Measurements from ENCODE around the gene ADGRF3.

GRCh38 chr2:26384183-26384582 is 37.6 kb upstream of the ADGRF3 start:
- no peak for TF ChIP-seq CTCF (IDR thresholded peaks at IDR 0.05)
- no peak for TF ChIP-seq EZH2 (IDR thresholded peaks at IDR 0.05; ENCODE audit: borderline replicate concordance, insufficient read depth, low read depth, low read length, poor library complexity, severe bottlenecking)
